Measurements from ENCODE around the gene HJURP.

Gene HJURP

DNA sequence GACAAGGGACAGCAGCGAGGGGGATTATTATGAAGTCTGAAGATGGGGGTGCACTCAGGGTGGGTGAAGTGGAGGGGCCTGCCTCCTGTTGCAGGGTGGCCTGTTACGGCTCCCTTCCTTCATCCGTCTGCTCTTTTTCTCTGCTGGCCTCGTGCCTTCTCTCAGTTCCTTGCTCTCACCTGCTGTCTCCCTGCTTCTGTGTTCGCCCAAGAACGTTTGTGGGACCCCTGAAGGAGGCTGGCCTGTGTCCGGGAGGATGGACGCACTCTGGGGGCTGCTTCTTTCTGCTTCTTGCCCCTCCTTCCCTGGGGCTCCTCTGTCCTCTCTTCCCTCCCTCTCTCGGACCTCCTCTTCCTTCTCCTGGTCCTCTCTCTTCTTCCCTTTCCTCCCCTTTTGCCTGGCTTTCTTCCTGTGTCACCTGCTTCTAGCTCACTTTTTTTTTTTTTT lies 62.4 kb downstream of the HJURP start:
- no peak for DNase-seq

DNA sequence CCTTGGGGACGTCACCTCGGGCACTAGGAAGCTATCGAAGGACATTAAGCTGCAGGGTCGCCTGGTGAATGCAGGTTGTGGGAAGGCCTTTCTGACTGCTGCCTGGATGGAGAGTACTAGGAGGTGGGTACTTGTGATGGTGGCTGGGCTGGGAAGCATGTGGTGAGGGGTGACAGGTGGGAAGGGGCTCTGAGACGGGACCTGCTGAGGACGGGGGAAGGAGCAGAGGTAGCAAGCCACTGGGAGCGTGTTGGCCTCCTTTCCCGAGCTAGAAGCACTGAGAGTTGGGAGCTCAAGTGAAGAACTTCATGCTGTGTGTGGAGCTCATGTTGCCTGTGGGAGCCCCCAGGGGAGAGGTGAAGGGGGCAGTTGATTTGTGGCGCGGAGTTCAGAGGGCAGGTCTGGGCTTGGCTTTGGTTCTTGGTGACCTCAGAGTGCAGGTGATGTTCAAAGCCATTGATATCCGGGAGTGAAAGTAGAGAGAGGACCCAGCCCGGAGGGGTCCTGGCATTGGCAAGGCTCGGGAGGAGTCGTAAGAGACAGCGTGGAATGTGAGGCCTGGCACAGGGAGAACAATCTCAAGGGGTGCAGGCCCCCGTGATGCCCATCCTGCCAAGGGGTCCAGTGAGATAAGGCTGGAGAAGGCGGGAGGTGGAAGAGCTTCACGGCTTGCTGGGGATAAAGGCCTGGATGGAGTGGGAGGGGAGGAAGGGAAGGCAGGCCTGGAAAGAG lies 63.0 kb downstream of the HJURP start:
- DNase-seq: no peak

DNA sequence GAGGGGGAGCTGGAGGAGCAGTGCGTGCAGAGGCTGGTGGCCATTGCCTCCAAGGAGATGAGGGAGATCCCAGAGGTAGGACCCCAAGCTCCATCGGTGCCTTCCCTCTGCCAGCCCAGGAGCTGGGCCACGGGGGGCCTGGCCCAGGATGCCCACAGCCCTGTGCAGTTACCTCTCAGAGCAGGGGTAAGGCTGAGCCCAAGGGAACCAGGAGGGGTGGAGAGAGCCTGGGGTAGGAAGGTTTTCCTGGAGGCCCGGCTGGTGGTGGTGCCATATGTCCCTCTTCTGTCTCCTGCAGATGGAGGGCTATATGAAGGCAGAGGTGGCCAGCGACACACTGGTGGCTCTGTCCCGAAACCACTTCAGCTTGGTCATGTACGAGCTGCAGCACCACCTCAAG lies 64.8 kb downstream of the HJURP start:
- no peak for DNase-seq

Measured in GOT3 (cell line).